ENCODE results near the gene PSMG2. TPM values are rescaled to one million over a fixed set of nuclear protein-coding genes. Genes with fewer than 3 reads are reported as not detected.

Gene PSMG2
- total RNA-seq, 2 donors from 2014 or later, result 37.7 to 46.0 TPM

GRCh38 chr18:12745095-12745795 lies 42.4 kb downstream of the PSMG2 start:
- no peak for DNase-seq (ENCODE audit: low spot score)
- Histone ChIP-seq H3K9me3 (no peaks in the 10 kb centered on the region), H3K4me3 (no peak overlapping the region), H3K27me3 (no peaks in the 10 kb centered on the region), H3K4me1 (no peaks in the 10 kb centered on the region), H3K36me3 (no peaks in the 10 kb centered on the region), H3K27ac (no peak overlapping the region)
- TF ChIP-seq, protein P1, sequence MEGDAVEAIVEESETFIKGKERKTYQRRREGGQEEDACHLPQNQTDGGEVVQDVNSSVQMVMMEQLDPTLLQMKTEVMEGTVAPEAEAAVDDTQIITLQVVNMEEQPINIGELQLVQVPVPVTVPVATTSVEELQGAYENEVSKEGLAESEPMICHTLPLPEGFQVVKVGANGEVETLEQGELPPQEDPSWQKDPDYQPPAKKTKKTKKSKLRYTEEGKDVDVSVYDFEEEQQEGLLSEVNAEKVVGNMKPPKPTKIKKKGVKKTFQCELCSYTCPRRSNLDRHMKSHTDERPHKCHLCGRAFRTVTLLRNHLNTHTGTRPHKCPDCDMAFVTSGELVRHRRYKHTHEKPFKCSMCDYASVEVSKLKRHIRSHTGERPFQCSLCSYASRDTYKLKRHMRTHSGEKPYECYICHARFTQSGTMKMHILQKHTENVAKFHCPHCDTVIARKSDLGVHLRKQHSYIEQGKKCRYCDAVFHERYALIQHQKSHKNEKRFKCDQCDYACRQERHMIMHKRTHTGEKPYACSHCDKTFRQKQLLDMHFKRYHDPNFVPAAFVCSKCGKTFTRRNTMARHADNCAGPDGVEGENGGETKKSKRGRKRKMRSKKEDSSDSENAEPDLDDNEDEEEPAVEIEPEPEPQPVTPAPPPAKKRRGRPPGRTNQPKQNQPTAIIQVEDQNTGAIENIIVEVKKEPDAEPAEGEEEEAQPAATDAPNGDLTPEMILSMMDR (IDR thresholded peaks at IDR 0.05), result no peak

DNA sequence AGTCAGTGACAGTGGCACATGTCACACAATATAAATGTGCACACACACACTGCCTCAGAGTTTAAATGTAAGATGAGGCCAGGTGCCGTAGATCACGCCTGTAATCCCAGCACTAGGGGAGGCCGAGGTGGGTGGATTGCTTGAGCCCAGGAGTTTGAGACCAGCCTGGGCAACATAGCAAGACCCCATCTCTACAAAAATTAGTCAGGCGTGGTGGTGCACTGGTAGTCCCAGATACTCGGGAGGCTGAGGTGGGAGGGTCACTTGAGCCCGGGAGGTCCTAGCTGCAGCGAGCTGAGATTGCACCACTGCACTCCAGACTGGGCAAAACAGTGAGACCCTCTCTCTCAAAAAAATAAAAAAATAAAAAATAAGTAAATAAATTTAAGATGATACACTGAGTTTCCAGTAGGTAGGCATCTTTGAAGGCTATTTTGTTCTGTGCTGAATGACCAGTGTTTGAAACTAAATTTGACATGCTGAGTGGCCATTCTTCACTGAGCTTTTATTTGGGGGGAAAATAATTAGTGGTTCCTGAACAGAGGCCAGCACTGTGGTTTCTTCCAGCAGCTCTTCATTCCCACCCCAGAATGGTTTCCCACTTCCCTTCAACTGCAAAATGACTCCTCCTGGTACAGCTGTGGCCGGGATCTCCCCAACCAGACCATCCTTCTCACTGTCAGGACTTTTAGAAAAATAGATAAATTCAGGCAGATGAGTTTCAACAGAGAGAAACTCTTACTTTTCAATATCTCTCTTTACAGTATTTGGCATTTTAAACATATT lies 44.9 kb downstream of the PSMG2 start:
- Histone ChIP-seq H3K4me3 (no peak overlapping the region), H3K36me3 (no peaks in the 10 kb centered on the region), H3K9me3 (no peaks in the 10 kb centered on the region), H3K27me3 (no peaks in the 10 kb centered on the region), H3K27ac (no peak overlapping the region), H3K4me1 (no peaks in the 10 kb centered on the region)
- TF ChIP-seq, protein P1 (IDR thresholded peaks at IDR 0.05), result no peak
- no peak for DNase-seq (ENCODE audit: low spot score)

- Histone ChIP-seq H3K4me3 (no peak overlapping the region), H3K36me3 (no peaks in the 10 kb centered on the region), H3K27me3 (no peaks in the 10 kb centered on the region), H3K9me3 (no peaks in the 10 kb centered on the region), H3K27ac (no peak overlapping the region), H3K4me1 (no peaks in the 10 kb centered on the region)
- TF ChIP-seq, protein P1 (IDR thresholded peaks at IDR 0.05), result no peak
- no peak for DNase-seq (ENCODE audit: low spot score)
These were observed 45.8 kb downstream of the PSMG2 start for GRCh38 chr18:12748671-12749070.

DNA sequence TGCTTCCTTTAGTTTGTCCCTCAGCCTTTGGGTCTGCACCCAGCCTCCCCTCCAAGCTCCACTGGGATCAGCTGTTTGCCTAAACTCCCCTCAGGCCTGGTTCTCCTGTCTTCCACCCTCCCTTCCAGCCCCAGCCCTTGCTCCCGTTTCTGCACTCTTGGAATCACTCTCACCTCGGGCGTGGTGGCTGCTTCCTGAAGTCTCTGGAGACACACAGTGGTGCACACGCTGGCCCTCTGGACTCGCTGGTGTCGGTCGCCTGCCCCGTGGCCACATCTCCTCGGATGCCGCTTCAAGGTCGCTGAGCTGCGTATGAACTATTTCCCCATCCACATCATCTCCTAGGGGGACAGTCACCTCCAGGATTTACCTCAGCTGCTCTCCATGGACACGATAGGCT lies 46.3 kb downstream of the PSMG2 start:
- TF ChIP-seq, protein P1 (IDR thresholded peaks at IDR 0.05), result no peak
- Histone ChIP-seq H3K4me3 (no peak overlapping the region), H3K9me3 (no peaks in the 10 kb centered on the region), H3K36me3 (no peaks in the 10 kb centered on the region), H3K4me1 (no peaks in the 10 kb centered on the region), H3K27ac (no peak overlapping the region), H3K27me3 (no peaks in the 10 kb centered on the region)
- DNase-seq (ENCODE audit: low spot score), result no peak

GRCh38 chr18:12750076-12750714 lies 47.4 kb downstream of the PSMG2 start:
- H3K4me1 ChIP-seq, result no peaks in the 10 kb centered on the region
- H3K9me3 ChIP-seq, result no peaks in the 10 kb centered on the region
- H3K36me3 ChIP-seq, result no peaks in the 10 kb centered on the region
- H3K27ac ChIP-seq, result no peak overlapping the region
- H3K4me3 ChIP-seq, result no peak overlapping the region
- TF ChIP-seq, protein P1 (IDR thresholded peaks at IDR 0.05), result no peak
- DNase-seq (ENCODE audit: low spot score), result no peak
- H3K27me3 ChIP-seq, result no peaks in the 10 kb centered on the region
